Fibroblast of upper back skin (primary cell): ENCODE data around the gene HSD17B10.
A peak's percentile ranks its signal among the peaks of the same experiment; 100 is the strongest.
"Not testable (repeated sequence)": the region's sequence is repeated elsewhere in the genome, so short reads cannot be mapped to it uniquely, and the experiment has no call there.

Experiments
- DNase-seq: peaks from one replicate; pipeline ENCODE4 v3.0.0-alpha.2; 2013

The HSD17B10 gene

GRCh38 chrX:53435997-53436396 lies 1.8 kb upstream of the HSD17B10 start:
- peak; percentile 58 for DNase-seq

- no peak for DNase-seq
These were observed 3.9 kb downstream of the HSD17B10 start for GRCh38 chrX:53430231-53430630.

- no peak for DNase-seq
These were observed 4.4 kb downstream of the HSD17B10 start for GRCh38 chrX:53429755-53430154.

- no peak for DNase-seq
These were observed 11.3 kb downstream of the HSD17B10 start, which contains the start of gene RIBC1 for GRCh38 chrX:53422861-53423306. Gene RIBC1 (plus strand): TSS chrX:53422873. CDS start chrX:53426277, 3,404 bp downstream.

GRCh38 chrX:53422086-53422860 lies 11.9 kb downstream of the HSD17B10 start, which contains the start of gene SMC1A:
Gene SMC1A (minus strand): TSS chrX:53422654. CDS start chrX:53422600, 54 bp downstream.
- peak; percentile 95 for DNase-seq

GRCh38 chrX:53421772-53422085 lies 12.4 kb downstream of the HSD17B10 start:
- DNase-seq, result no peak

GRCh38 chrX:53421125-53421524 lies 13.0 kb downstream of the HSD17B10 start:
- DNase-seq, result no peak

GRCh38 chrX:53420351-53420750 lies 13.8 kb downstream of the HSD17B10 start:
- DNase-seq, result not testable (repeated sequence)

GRCh38 chrX:53412446-53412845 lies 21.7 kb downstream of the HSD17B10 start:
- DNase-seq, result no peak

- DNase-seq, result no peak
These were observed 30.6 kb downstream of the HSD17B10 start for GRCh38 chrX:53403535-53403934.

GRCh38 chrX:53398216-53398615 lies 36.0 kb downstream of the HSD17B10 start:
- DNase-seq, result no peak

GRCh38 chrX:53395605-53396298 lies 38.4 kb downstream of the HSD17B10 start:
- DNase-seq, result no peak

- no peak for DNase-seq
These were observed 50.6 kb downstream of the HSD17B10 start for GRCh38 chrX:53383376-53384076.
